LoVo (cell line): ENCODE results near the gene ATP6V1G2.
A peak's percentile ranks its signal among the peaks of the same experiment; 100 is the strongest.
"Not testable (repeated sequence)": the region's sequence is repeated elsewhere in the genome, so short reads cannot be mapped to it uniquely, and the experiment has no call there.

Experiments
- DNase-seq: peaks from one replicate; pipeline ENCODE4 v3.0.0-alpha.2; 2016; ENCODE audit warnings: low spot score

The ATP6V1G2 gene

DNA sequence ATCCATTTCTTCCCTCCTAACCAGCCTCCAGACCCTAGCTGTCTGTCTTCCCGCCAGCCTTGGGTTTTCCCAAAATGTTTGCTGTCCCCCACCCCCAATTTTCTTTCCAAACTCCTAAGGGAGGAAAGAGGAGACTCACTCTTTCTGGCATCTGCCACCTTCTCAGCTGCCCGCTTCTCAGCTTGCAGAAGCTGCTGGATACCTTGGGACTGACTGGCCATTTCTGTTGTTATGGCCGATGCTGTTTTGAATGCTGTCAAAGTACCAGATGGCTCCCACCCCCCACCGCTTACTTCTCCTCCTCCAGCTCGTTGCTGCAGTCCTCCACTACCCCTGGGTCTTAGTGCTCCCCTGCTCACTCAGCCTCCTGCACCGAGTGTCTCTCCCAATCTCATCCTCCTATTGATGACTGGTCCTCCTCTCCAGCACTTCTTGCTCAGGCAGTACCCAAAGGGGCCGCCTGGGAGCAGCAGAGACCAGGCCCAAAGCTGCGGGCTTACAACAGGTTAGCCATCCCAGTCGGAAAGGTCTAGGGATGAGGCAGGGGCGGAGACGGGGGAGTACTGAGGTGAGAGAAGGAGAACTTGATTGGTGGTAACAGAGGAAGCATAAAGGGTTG lies at the start of gene ATP6V1G2:
Gene ATP6V1G2 (minus strand): TSS at position 270 of the 619 bp plus-strand sequence. CDS start 49 bp downstream, at position 221.
- peak; percentile 92 for DNase-seq

DNA sequence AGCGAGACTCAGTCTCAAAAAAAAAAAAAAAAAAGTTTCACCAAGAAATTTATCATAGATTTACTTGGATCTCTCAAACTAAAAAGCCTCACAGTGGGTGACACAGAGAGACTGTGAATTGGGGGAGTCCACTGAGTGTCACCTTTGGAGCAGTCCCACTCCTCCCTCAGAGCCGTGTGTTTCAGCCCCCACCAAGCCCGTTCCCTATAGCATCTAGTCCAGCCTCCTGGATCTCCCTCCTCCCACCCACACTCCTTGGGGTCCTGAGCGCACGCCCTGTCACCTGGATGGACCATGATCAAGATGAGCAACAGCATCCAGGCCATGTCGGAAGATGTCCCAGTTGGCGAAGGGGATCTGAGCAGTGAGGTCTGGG lies 46.0 kb upstream of the ATP6V1G2 start:
- no peak for DNase-seq

DNA sequence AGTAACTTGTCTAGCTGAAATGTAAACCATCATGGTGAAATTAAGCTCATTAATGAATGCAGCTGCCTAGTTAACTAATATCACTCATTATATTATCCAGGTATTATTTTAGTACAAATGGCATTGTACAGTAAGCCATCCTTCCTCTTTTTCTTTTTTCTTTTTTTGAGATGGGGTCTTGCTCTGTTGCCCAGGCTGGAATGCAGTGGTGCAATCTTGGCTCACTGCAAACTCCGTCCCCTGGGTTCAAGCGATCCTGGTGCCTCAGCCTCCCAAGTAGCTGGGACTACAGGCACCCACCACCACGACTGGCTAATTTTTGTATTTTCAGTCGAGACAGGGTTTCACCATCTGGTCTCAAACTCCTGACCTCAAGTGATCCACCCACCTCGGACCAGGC lies 44.3 kb upstream of the ATP6V1G2 start:
- DNase-seq: not testable (repeated sequence)

DNA sequence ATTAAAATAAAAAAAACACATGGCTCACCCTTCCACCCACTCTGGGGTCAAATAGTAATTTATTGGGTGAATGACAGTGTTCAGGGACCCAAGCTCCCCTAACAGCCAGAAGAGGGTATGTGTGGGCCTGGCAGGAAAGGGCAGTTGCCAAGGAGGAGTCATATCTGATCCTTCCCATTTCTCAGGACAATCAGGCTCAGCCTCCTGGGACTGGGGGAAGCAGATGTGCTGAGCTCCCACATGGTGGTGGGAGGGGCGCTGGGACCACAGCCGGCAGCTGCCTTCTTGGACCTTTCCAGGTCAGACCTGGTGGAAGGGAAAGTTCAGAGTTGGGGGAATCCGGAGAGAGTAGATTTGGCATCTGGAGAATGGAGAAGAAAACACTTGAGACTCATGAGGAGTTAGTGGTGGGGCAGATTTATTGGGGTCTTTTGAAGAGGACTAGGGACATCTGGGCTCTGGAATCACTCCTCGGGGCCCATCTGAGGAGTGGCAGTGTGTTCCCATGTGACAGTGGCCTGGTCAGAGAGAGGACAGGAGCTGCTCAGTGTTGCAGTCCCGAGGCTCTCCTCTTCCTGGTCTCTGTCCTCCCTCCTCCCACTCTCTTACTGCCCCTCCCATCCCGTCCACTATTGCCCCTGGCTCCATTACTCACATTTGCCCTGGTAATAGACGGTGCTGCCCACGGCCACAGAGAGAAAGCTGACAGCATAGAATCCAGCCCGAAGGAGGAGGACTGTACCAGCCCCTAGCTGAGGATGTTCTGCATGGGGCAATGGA lies 42.7 kb upstream of the ATP6V1G2 start:
- DNase-seq: no peak

DNA sequence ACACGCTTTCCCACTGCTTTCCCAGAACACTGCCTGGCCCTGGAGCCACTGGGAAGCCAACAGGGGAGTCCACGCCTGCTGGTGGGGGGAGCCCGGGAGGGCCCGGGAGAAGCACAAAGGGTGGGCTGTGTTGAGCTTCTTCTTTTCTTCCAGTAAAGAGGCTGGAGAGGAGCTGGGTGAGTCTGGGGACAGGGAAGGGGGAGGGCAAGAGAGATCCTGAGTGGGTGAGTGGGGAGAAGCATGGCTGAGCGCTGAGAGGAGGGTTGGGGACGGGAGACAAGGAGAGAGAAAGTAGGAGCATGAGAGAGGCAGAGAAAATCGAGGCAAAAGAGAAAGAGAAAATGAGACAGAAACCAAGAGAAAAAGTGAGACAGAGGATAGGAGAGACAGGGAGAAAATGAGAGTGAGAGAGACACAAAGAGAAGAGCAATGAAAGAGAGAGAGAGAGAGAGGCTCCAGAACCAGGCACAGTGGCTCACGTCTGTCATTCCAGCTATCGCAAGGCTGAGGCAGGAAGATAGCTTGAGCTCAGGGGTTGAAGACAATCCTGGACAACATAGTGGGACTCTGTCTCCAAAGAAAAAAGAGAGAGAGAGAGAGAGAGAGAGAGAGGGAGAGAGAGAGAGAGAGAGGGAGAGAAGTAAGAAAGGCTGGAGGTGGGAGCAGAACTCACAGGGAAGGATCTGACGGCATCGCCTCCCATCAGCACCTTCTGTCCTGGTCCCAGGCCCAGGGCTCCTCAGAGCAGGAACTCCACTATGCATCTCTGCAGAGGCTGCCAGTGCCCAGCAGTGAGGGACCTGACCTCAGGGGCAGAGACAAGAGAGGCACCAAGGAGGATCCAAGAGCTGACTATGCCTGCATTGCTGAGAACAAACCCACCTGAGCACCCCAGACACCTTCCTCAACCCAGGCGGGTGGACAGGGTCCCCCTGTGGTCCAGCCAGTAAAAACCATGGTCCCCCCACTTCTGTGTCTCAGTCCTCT lies 41.7 kb upstream of the ATP6V1G2 start:
- no peak for DNase-seq

- DNase-seq: no peak
Measured at GRCh38 chr6:31586599-31587281, 40.3 kb upstream of the ATP6V1G2 start.

DNA sequence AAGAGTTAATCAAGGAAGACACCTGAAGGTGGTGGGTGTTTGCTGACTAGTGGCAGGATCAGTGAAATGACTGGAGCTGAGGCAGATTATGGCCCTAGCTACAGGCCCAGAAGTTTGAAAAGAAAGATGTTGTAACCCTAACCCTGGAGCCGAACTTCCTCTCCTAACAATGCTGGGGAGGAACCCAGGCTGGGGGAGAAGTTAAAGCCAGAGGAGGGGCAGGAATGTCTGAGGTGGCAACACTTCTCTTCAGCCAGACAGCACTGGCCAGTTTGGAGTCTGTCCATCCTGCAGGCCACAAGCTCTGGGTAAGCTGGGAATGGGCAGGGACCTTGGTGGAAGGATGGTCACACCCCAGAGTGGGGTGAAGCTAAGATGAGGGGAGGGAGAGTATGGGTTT lies 39.6 kb upstream of the ATP6V1G2 start, which contains the start of gene LST1:
Gene LST1 (plus strand): TSS at position 270 of the 400 bp plus-strand sequence. CDS start 1,023 bp downstream, outside the sequence.
- DNase-seq: no peak

DNA sequence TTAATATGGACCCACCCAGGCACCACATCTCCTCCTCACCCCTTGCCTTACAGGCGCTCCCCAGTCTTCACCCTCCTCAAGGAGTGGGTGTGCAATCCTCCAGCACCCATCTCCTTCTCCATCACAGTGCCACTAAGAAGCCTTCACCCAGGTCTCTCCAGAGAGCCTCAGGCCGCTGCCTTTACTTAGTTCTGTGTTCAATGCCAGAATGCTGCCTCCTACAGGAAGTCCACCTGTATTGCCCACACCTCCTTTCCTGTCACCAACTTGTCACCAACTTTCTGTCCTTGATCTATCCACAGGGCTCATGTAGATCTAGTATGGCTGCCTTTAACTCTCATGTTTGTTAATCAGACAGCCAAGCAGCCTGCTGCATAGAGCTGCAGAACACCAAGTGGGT lies 39.1 kb upstream of the ATP6V1G2 start:
- peak; percentile 6 for DNase-seq

GRCh38 chr6:31582230-31582643 lies 35.8 kb upstream of the ATP6V1G2 start, which contains the start of gene LTB:
LTB (minus strand) TSS chr6:31582424; CDS start chr6:31582417, 7 bp downstream.
- DNase-seq: no peak

- DNase-seq: no peak
Measured at GRCh38 chr6:31581434-31582229, 35.2 kb upstream of the ATP6V1G2 start.

DNA sequence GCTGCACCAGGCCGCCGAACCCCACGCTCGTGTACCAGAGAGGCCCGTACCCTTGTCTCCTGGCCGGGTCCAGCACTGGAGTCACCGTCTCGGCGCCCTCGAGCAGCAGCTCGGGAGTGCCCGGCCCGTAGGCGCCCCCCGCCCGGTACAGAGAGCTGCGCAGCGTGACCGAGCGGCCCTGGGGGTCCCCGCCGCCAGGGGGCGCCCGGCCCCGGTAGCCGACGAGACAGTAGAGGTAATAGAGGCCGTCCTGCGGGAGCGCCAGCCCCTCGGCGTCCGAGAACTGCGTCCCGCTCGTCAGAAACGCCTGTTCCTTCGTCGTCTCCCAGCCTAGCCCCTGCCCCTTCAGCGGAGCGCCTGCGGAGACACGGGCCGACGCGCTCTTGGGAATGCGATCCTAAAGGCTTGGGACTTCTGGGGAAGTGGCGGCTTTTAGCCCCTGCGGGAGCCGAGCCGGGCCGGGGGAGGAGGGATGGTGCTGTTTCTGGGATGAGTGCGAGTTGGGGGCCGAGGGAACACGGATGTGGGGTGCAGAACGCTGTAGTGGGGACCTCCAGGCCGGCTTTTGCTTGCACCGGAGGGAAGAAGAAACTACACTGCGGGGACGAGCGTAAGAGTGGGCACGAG lies 34.5 kb upstream of the ATP6V1G2 start:
- peak; percentile 81 for DNase-seq

DNA sequence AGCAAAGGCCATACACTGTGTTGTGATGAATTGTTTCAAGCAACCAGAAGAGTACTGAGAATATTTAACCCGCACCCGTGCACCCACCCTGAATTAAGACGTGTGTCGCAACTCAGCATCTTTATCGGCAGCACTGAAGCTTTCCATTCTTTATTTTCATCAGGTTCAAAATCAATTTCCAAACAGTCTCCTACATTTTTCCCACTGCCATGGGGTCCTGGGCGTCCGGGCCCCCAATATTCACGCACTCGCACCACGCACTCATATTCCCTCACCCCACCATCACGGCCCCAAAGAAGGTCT lies 34.0 kb upstream of the ATP6V1G2 start:
- DNase-seq: no peak

DNA sequence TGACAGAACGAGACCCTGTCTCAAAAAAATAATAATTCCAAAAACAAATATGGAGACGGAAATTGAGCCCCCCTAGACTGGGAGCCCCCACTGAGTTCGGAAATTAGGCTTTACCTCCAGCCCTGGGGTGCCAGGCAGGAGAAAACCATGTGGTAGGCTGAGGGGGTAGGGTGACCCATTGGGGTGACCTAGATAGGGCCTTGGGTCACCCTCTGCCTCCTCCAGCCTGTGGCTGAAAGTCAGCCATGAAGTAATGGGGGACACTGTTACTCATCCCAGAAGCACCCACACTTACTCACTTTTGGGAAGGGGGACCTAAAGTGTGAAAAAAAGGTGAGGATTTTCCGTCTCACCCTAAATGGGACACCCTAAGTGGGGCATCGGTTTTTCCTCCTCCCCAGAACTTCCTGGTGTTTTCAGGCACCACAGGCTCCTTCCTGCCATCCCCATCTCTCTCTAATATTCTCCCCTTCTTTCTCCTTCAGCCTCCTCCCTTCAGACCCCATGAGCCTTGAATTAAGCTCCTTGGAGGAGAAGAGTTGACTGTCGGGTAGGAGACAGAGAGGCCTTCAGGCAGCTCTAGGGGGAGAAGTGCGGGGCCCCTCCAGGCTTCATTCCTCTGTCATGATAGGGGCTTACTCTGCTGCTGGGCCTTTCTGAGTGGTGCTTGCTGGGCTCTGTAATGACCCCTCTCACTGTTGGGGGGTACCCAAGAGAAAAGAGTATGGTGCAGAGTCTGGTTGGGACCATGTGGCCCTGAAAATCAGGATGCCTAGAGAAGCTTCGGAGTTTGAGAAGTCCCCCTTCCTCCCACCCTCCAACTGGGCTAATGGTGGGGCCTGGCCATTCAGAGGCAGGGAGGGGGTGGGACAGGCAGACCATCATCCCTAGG lies 33.4 kb upstream of the ATP6V1G2 start:
- DNase-seq: no peak

GRCh38 chr6:31579119-31579505 lies 32.7 kb upstream of the ATP6V1G2 start:
- DNase-seq: no peak

DNA sequence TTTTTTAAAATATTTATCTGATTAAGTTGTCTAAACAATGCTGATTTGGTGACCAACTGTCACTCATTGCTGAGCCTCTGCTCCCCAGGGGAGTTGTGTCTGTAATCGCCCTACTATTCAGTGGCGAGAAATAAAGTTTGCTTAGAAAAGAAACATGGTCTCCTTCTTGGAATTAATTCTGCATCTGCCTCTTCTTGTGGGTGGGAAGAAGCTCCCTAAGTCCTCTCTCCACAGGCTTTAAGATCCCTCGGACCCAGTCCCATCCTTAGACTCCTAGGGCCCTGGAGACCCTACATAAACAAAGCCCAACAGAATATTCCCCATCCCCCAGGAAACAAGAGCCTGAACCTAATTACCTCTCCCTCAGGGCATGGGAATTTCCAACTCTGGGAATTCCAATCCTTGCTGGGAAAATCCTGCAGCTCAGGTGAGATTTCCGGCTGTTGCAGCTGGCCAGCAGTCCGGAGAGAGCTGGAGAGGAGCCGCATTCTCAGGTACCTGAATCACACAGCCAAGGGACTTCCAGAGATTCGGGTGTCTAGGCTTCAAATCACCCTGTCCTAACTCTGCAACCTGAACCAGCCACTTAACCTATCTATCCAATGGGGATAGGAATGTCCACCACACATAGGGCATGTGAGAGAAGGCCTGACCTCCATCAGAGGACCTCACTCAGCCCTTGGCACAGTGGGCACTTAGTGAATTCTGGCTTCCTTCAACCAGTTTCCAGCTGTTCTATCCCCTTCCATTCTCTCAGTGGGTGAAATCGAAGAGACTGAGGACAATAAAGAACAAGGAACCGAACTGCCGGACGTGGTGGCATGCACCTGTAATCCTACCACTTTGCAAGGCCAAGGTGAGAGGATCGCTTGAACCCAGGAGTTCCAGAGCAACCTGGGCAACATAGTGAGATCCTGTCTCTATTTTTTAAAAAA lies 32.0 kb upstream of the ATP6V1G2 start:
- no peak for DNase-seq

DNA sequence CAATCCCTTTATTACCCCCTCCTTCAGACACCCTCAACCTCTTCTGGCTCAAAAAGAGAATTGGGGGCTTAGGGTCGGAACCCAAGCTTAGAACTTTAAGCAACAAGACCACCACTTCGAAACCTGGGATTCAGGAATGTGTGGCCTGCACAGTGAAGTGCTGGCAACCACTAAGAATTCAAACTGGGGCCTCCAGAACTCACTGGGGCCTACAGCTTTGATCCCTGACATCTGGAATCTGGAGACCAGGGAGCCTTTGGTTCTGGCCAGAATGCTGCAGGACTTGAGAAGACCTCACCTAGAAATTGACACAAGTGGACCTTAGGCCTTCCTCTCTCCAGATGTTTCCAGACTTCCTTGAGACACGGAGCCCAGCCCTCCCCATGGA lies 31.2 kb upstream of the ATP6V1G2 start:
- no peak for DNase-seq

DNA sequence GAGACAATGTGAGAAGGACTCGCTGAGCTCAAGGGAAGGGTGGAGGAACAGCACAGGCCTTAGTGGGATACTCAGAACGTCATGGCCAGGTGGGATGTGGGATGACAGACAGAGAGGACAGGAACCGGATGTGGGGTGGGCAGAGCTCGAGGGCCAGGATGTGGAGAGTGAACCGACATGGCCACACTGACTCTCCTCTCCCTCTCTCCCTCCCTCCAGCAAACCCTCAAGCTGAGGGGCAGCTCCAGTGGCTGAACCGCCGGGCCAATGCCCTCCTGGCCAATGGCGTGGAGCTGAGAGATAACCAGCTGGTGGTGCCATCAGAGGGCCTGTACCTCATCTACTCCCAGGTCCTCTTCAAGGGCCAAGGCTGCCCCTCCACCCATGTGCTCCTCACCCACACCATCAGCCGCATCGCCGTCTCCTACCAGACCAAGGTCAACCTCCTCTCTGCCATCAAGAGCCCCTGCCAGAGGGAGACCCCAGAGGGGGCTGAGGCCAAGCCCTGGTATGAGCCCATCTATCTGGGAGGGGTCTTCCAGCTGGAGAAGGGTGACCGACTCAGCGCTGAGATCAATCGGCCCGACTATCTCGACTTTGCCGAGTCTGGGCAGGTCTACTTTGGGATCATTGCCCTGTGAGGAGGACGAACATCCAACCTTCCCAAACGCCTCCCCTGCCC lies 30.6 kb upstream of the ATP6V1G2 start:
- no peak for DNase-seq
